T-helper 9 cell (primary cell): Measurements from ENCODE around the gene FNBP1.

ENCODE experiments used
- DNase-seq: peaks from one replicate; pipeline ENCODE4 v3.0.0-alpha.2; 2020

Gene FNBP1

GRCh38 chr9:129850821-129851550 lies 192.0 kb downstream of the FNBP1 start:
- no peak for DNase-seq

GRCh38 chr9:129849901-129850300 lies 193.1 kb downstream of the FNBP1 start:
- no peak for DNase-seq

DNA sequence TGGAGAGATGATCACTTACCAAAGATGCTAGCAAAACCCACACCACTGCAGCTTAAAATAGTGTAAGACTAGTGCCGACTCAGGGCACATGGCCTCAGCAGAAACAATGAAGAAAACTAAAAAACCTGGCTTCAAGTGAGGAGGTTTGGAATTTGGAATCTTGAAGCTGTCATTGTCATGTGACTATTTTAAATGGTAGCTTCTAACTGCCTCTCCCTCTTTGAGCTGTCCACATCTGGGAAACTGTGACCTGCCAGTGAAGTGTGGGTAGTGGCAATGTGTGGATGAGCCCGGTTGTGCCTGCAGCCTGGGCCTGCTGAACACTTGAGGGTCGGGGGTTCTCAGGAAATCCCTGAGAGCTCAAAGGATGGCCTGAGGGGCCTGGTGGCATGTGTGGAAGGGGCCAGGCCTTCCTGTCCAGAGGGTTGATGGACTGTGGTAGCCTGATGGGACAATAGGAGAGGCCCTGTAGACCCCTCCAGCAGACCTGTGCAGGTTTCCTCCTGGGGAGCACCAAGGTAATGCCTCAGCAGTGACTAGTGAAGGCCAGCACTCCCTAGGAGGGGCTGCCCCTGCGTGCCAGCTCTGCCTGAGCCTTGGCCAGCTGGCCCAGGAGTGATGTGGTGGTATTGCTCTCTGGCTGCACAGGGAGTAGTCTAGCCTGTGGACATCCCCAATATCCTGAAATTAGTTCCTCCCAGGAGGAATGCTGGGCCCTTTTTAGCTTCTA lies 194.1 kb downstream of the FNBP1 start:
- DNase-seq: no peak

DNA sequence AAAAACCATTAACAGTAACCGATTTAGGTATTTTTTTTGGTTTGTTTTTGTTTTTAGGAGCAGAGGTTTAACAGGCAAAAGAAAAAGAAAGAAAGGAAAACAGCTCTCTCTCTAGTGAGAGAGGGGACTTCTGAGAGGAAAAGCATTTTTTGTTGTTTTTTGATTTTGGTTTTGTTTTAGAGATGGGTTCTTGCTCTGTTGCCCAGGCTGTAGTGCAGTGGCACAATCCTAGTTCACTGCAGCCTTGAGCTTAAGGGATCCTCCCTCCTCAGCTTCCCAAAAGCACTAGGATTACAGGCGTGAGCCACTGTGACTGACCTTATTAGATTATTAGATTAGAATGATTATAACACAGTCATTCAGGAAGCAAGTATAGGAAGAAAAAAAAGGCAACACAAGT lies 197.6 kb downstream of the FNBP1 start:
- DNase-seq: no peak

GRCh38 chr9:129841071-129841470 lies 201.9 kb downstream of the FNBP1 start:
- no peak for DNase-seq

GRCh38 chr9:129840034-129840433 lies 203.0 kb downstream of the FNBP1 start:
- peak; percentile 10 for DNase-seq

DNA sequence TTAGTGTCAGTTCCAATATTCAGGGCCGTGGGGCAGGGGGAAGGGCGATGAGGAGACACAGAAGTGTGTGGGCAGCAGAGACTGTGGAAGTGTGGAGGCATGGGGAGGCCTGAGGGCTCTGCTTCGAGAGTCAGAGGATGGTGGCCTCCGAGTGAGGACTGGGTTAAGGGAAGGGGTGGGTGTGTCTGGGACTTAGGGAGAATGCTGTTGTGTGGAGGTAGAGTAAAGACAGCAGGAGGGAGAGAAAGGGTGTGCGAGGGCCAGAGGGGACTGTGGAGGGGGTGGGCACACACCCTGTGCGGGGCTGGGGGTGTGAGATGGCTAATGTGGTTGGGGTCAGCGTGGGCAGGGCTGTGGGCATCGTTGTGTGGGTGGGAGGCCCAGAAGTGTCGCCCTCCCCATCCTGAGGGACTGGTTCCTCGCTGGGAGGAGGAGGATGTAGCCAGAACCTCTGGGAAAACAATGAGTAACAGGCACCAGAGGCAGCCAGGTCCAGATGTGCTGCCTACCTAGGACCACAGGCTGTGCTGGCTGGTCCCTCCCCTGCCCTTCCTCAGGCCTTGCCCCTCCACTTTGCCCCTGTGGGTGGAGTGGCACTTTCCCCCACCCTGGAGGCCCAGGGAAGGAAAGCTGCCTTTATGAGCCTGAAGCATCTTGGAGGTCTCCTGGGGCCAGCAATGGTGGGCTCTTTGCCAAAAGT lies 203.5 kb downstream of the FNBP1 start:
- DNase-seq: no peak

GRCh38 chr9:129838707-129839259 lies 204.2 kb downstream of the FNBP1 start:
- no peak for DNase-seq
